ENCODE data around the gene NPIPB8. TPM values are rescaled to one million over a fixed set of nuclear protein-coding genes. Genes with fewer than 3 reads are reported as not detected.
"Not testable (repeated sequence)": the region's sequence is repeated elsewhere in the genome, so short reads cannot be mapped to it uniquely, and the experiment has no call there.

NPIPB8 gene
- total RNA-seq, 1 donor from 2014 or later = 0.13 TPM

DNA sequence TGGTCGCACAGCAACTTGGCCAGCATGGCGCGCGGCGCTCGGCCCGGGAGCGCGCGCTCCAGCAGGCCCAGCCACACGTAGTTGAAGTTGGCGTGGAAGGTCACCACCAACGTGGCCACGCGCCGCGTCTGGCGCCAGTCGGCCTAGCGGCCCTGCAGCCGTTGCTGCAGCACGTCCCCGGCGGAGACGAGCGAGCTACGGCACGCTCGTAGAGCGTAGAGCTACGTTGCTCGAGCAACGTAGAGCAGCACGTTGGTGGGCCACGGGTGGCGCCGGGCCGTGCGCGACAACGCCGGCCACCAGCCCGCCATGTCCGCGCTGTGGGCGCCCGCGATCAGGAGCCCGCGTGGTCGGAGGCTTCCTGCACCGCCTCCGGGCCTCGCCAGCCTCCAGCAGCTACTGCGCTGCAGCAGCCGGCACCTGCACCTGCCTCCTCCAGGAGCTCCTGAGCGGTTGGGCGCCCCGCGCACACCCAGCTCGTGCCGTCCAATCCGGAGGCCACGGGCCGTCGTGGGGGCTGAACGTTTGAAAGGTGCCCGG lies 14.6 kb upstream of the NPIPB8 start:
- no peak for DNase-seq (ENCODE audit: low spot score)

DNA sequence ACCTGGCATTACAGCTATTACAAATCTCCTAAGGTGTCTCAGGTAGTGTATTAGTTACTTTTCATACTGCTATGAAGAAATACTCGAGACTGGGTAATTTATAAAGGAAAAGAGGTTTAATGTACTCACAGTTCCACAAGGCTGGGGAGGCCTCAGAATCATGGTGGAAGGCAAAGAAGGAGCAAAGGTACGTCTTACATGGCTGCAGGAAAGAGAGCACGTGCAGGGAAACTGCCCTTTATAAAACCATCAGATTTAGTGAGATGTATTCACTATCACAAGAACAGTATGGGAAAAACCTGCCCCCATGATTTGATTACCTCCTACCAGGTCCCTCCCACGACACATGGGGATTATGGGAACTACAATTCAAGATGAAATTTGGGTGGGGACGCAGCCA lies 7.0 kb upstream of the NPIPB8 start:
- not testable (repeated sequence) for H3K9me3 Mint-ChIP-seq (ENCODE audit: unreplicated experiment)

More for the DNA sequence above, 14.6 kb upstream of the NPIPB8 start:
- H3K27ac Mint-ChIP-seq (ENCODE audit: unreplicated experiment) = no peak overlapping the region
- H3K4me3 Mint-ChIP-seq (ENCODE audit: unreplicated experiment) = no peak overlapping the region
- H3K27me3 Mint-ChIP-seq (ENCODE audit: unreplicated experiment) = no peaks in the 10 kb centered on the region
- no peaks in the 10 kb centered on the region for H3K9me3 Mint-ChIP-seq (ENCODE audit: unreplicated experiment)
- H3K4me1 Mint-ChIP-seq (ENCODE audit: unreplicated experiment) = no peaks in the 10 kb centered on the region
- TF ChIP-seq, protein P1, sequence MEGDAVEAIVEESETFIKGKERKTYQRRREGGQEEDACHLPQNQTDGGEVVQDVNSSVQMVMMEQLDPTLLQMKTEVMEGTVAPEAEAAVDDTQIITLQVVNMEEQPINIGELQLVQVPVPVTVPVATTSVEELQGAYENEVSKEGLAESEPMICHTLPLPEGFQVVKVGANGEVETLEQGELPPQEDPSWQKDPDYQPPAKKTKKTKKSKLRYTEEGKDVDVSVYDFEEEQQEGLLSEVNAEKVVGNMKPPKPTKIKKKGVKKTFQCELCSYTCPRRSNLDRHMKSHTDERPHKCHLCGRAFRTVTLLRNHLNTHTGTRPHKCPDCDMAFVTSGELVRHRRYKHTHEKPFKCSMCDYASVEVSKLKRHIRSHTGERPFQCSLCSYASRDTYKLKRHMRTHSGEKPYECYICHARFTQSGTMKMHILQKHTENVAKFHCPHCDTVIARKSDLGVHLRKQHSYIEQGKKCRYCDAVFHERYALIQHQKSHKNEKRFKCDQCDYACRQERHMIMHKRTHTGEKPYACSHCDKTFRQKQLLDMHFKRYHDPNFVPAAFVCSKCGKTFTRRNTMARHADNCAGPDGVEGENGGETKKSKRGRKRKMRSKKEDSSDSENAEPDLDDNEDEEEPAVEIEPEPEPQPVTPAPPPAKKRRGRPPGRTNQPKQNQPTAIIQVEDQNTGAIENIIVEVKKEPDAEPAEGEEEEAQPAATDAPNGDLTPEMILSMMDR (IDR thresholded peaks at IDR 0.05; ENCODE audit: unreplicated experiment) = no peak
- H3K36me3 Mint-ChIP-seq (ENCODE audit: low read depth, unreplicated experiment) = no peaks in the 10 kb centered on the region

DNA sequence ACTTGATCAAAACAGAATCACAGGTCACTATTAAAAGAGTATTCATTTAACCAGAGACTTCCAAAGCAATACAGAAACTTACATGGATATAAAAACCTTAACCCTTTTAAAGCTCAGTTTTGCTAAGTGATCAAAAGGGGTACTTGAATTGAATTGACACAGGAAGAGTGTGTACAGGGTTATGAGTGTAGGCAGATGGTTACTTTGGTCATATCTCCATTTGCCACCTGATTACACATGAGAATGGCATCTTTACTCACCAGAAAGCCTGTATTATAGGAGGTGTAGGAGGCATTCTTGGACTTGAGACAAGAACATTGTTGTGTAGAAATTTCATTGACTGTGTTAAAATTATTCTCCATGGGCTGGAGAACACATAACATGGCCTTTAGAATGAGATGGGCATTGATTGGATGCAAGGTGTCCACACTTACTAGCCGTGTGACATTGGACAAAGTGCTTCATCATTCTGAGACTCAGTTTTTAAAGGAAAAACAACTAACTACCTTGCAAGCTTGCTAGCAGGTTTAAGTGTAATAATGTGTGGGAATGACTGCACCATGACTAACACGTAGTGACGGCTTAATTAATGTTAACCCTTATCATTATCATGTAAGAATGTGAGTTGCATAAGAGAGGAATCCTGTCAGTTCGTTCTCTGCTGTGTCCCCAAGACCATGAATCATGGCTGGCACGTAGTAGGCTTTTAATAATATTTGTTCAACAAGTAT lies 1.6 kb upstream of the NPIPB8 start:
- H3K27ac Mint-ChIP-seq (ENCODE audit: unreplicated experiment); H3K4me1 Mint-ChIP-seq (ENCODE audit: unreplicated experiment); H3K4me3 Mint-ChIP-seq (ENCODE audit: unreplicated experiment); H3K9me3 Mint-ChIP-seq (ENCODE audit: unreplicated experiment); H3K27me3 Mint-ChIP-seq (ENCODE audit: unreplicated experiment); H3K36me3 Mint-ChIP-seq (ENCODE audit: low read depth, unreplicated experiment); DNase-seq (ENCODE audit: low spot score): not testable (repeated sequence)

More for the DNA sequence above, 7.0 kb upstream of the NPIPB8 start:
- not testable (repeated sequence) for DNase-seq (ENCODE audit: low spot score); H3K27ac Mint-ChIP-seq (ENCODE audit: unreplicated experiment); H3K27me3 Mint-ChIP-seq (ENCODE audit: unreplicated experiment); H3K4me3 Mint-ChIP-seq (ENCODE audit: unreplicated experiment); H3K4me1 Mint-ChIP-seq (ENCODE audit: unreplicated experiment); H3K36me3 Mint-ChIP-seq (ENCODE audit: low read depth, unreplicated experiment)

DNA sequence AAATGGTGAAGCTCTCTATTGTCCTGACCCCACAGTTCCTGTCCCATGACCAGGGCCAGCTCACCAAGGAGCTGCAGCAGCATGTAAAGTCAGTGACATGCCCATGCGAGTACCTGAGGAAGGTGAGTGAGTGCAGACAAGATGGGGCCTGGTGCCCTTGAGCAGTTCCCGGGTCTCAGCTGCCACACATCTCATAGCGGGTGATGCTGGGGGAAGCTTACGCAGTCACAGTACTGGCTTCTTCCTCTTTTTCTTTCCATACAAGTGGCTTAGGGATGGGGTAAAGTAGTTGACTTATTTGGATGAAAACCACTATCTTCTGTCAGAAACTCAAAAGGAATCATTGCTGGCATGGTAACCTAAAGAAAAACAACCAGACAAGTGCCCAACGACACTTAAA lies 494 bp downstream of the NPIPB8 start:
- H3K27me3 Mint-ChIP-seq (ENCODE audit: unreplicated experiment); H3K36me3 Mint-ChIP-seq (ENCODE audit: low read depth, unreplicated experiment); DNase-seq (ENCODE audit: low spot score); H3K4me3 Mint-ChIP-seq (ENCODE audit: unreplicated experiment); H3K27ac Mint-ChIP-seq (ENCODE audit: unreplicated experiment); H3K4me1 Mint-ChIP-seq (ENCODE audit: unreplicated experiment); H3K9me3 Mint-ChIP-seq (ENCODE audit: unreplicated experiment): not testable (repeated sequence)

DNA sequence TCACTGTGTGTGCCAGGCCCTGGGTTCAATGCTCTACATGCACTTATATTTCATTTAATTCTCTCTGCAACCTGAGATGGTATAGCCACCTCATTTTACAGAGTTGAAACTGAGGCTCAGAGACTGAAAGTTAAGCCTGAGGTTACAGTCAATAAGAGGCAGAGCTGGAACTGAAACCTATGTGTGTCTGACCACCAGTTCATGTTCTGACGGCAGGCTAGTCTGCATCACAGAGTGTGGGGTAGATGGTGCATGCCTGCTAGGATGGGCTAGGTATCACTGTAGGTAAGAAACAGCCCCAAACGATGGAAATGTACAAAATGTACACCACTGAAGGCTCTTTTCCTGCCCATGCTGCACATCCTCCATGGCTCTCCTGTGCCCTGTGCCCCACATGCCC lies 2.1 kb downstream of the NPIPB8 start:
- DNase-seq (ENCODE audit: low spot score); H3K27ac Mint-ChIP-seq (ENCODE audit: unreplicated experiment); H3K27me3 Mint-ChIP-seq (ENCODE audit: unreplicated experiment); H3K4me3 Mint-ChIP-seq (ENCODE audit: unreplicated experiment); H3K4me1 Mint-ChIP-seq (ENCODE audit: unreplicated experiment); H3K36me3 Mint-ChIP-seq (ENCODE audit: low read depth, unreplicated experiment); H3K9me3 Mint-ChIP-seq (ENCODE audit: unreplicated experiment): not testable (repeated sequence)

DNA sequence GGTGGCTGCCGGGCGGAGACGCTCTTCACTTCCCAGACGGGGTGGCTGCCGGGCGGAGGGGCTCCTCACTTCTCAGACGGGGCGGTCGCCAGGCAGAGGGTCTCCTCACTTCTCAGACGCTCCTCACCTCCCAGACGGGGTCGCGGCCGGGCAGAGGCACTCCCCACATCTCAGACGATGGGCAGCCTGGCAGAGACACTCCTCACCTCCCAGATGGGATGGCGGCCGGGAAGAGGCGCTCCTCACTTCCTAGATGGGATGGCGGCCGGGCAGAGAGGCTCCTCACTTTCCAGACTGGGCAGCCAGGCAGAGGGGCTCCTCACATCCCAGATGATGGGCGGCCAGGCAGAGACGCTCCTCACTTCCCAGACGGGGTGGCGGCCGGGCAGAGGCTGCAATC lies 28.4 kb downstream of the NPIPB8 start:
- not testable (repeated sequence) for H3K27ac Mint-ChIP-seq (ENCODE audit: unreplicated experiment); H3K27me3 Mint-ChIP-seq (ENCODE audit: unreplicated experiment); H3K9me3 Mint-ChIP-seq (ENCODE audit: unreplicated experiment); H3K4me1 Mint-ChIP-seq (ENCODE audit: unreplicated experiment); H3K36me3 Mint-ChIP-seq (ENCODE audit: low read depth, unreplicated experiment); DNase-seq (ENCODE audit: low spot score); H3K4me3 Mint-ChIP-seq (ENCODE audit: unreplicated experiment)

DNA sequence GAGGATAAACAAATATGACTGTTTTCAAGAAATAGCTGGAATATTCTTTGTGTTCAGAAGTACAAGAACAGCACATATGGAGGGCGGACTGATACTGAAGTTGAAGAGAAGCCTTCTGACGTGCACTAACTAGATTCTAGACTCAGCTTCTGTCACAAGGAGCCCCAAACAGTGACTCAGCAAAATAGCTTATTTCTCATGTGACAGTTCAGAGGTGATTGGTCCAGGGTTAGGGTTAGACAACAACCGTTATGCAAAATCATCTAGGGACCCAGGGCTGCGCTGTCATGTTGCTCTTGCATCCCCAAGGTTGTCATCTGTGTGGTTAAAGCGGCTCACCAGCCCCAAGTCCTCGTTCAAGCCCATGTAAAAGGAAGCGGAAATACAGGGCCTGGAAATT lies 29.6 kb downstream of the NPIPB8 start:
- DNase-seq (ENCODE audit: low spot score); H3K27ac Mint-ChIP-seq (ENCODE audit: unreplicated experiment); H3K4me3 Mint-ChIP-seq (ENCODE audit: unreplicated experiment); H3K9me3 Mint-ChIP-seq (ENCODE audit: unreplicated experiment); H3K4me1 Mint-ChIP-seq (ENCODE audit: unreplicated experiment); H3K27me3 Mint-ChIP-seq (ENCODE audit: unreplicated experiment); H3K36me3 Mint-ChIP-seq (ENCODE audit: low read depth, unreplicated experiment): not testable (repeated sequence)

DNA sequence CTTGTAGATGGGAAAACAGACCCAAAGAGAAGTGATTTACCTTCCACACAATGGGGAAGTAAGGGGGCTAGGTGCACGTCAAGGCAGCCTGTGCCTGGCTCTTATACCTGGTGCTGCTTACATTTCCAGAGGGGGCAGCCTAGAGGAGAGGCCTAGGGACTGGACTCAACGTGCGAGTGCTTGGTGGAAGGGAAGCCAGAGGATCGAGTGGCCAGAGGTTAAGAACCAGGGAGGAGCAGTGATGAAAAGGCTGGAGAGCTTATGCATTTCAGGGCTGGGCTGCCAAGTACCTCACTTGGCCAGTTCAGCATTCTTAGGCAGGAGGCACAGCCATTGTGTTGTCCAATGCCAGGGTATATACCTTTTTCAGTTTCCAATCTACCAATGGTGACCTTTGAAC lies 30.3 kb downstream of the NPIPB8 start:
- not testable (repeated sequence) for H3K9me3 Mint-ChIP-seq (ENCODE audit: unreplicated experiment); H3K27ac Mint-ChIP-seq (ENCODE audit: unreplicated experiment); H3K4me1 Mint-ChIP-seq (ENCODE audit: unreplicated experiment); DNase-seq (ENCODE audit: low spot score); H3K4me3 Mint-ChIP-seq (ENCODE audit: unreplicated experiment); H3K36me3 Mint-ChIP-seq (ENCODE audit: low read depth, unreplicated experiment); H3K27me3 Mint-ChIP-seq (ENCODE audit: unreplicated experiment)

DNA sequence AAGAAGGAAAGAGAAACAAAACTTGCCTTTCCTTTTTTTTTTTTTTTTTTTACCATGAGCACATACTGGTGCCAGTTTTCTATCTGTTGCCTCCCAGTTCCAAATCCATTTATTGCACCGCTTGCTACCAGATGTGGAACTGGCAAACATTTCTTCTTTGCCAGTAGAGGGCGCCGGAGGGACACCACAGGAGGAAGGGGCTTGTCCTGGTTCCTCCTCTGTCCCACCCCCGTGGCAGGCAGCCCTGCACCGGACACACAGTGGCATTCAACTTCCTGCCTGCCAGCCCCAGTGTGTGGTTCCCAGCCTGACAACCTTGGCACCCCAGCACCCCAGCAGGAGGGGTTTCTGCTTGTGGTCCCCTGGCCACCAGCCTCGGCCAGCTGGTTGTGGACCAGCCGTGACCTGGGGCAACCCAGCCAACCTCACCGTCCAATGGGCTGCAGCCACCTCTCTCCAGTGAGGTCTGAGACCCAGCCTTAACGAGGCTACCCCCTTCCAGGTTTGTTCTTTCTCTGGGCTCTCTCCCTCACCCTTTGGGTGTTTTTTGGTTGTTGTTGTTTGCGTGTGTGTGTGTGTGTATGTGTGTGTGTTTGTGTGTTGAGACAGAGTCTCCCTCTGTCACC lies 50.6 kb downstream of the NPIPB8 start:
- not testable (repeated sequence) for H3K9me3 Mint-ChIP-seq (ENCODE audit: unreplicated experiment); H3K4me3 Mint-ChIP-seq (ENCODE audit: unreplicated experiment); H3K27ac Mint-ChIP-seq (ENCODE audit: unreplicated experiment); H3K4me1 Mint-ChIP-seq (ENCODE audit: unreplicated experiment); H3K36me3 Mint-ChIP-seq (ENCODE audit: low read depth, unreplicated experiment); DNase-seq (ENCODE audit: low spot score); H3K27me3 Mint-ChIP-seq (ENCODE audit: unreplicated experiment)

DNA sequence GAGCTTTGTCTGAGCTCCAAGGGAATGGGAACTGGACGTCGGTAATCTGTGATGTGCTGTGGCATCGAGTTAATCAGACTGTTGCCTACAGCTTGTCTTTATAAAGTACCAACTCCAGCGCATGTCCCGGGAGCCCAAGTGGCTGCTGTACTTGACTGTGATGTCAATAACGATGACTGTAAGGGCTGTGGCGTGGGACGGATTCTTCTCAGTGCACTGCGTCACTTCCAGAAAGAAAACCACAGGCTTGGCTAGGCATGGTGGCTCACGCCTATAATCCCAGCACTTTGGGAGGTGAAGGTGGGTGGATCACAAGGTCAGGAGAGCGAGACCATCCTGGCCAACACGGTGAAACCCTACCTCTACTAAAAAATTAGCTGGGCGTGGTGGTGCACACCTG lies 51.6 kb downstream of the NPIPB8 start:
- not testable (repeated sequence) for H3K36me3 Mint-ChIP-seq (ENCODE audit: low read depth, unreplicated experiment); H3K4me1 Mint-ChIP-seq (ENCODE audit: unreplicated experiment); H3K27me3 Mint-ChIP-seq (ENCODE audit: unreplicated experiment); H3K27ac Mint-ChIP-seq (ENCODE audit: unreplicated experiment); H3K9me3 Mint-ChIP-seq (ENCODE audit: unreplicated experiment); DNase-seq (ENCODE audit: low spot score); H3K4me3 Mint-ChIP-seq (ENCODE audit: unreplicated experiment)

DNA sequence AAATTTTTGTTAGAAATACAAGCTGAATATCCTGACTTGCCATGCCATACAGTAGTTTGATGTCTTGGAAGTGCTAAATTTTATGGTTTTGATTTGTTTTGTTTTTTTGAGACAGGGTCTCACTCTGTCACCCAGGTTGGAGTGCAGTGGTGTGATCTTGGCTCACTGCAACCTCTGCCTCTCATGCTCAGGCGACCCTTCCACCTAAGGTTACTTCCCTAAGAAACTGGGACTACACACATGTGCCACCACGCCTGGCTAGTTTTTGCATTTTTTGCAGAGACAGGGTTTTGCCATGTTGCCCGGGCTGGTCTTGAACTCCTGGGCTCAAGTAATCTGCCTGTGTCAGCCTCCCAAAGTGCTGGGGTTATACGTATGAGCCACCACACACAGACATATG lies 53.9 kb downstream of the NPIPB8 start:
- H3K4me3 Mint-ChIP-seq (ENCODE audit: unreplicated experiment); H3K9me3 Mint-ChIP-seq (ENCODE audit: unreplicated experiment); H3K36me3 Mint-ChIP-seq (ENCODE audit: low read depth, unreplicated experiment); H3K27me3 Mint-ChIP-seq (ENCODE audit: unreplicated experiment); H3K27ac Mint-ChIP-seq (ENCODE audit: unreplicated experiment); H3K4me1 Mint-ChIP-seq (ENCODE audit: unreplicated experiment); DNase-seq (ENCODE audit: low spot score): not testable (repeated sequence)

Measured in endothelial cell (in vitro differentiated cells).